Activated CD8-positive, alpha-beta memory T cell treated with anti-CD3 and anti-CD28 coated beads for 36 hours (primary cell): ENCODE data around the gene NFIB. TPM values are rescaled to one million over a fixed set of nuclear protein-coding genes. Genes with fewer than 3 reads are reported as not detected.

ENCODE experiments used
- CTCF ChIA-PET: fragments of 350-600 bp; sonication (Branson Sonifier 250); formaldehyde crosslinking; loops from one replicate; lab custom pipeline; 2021; ENCODE audit warnings: antibody characterized with exemption; lab: Charles Lee
- POLR2A ChIA-PET: fragments of 350-600 bp; sonication (Branson Sonifier 250); formaldehyde crosslinking; loops from one replicate; lab custom pipeline; 2021; ENCODE audit warnings: antibody characterized with exemption; lab: Charles Lee
- total RNA-seq, 2 experiments: library from RNA; stranded (reverse); gene quantifications; one replicate each; pipeline ENCODE4 v1.2.3, GENCODE V29; 2021

Gene NFIB
- total RNA-seq, 2 experiments from 2014 or later: not detected

DNA sequence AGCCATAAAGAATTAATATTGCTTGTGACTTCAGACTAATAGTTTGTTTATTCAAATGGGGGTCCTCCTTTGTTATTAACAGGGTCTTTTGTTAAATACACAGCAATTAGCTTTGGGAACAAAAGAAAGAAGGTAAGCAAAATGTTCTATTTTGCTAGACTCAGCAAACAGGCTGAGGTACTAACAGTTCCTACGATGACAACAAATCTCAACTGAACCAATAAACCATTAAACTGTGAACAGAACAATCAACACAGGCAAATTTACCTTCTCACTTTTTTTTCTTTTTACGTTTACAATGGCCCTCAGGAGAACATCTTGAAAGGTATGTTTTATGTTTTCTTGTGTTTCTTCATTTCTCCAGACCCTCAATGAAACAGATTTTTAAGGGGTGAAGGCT lies 207.2 kb downstream of the NFIB start:
- POLR2A ChIA-PET: no interaction called here
- CTCF ChIA-PET: no interaction called here

- ChIA-PET CTCF (no interaction called here), POLR2A (no interaction called here)
Observed at GRCh38 chr9:14104496-14104895, 209.4 kb downstream of the NFIB start.

GRCh38 chr9:14103115-14103514 lies 210.8 kb downstream of the NFIB start:
- ChIA-PET POLR2A (no interaction called here), CTCF (interaction anchor here (0.7 kb wide), 1 partner anchor 738 kb away, joined by 3 read pairs; no protein-coding TSS in a partner anchor)

DNA sequence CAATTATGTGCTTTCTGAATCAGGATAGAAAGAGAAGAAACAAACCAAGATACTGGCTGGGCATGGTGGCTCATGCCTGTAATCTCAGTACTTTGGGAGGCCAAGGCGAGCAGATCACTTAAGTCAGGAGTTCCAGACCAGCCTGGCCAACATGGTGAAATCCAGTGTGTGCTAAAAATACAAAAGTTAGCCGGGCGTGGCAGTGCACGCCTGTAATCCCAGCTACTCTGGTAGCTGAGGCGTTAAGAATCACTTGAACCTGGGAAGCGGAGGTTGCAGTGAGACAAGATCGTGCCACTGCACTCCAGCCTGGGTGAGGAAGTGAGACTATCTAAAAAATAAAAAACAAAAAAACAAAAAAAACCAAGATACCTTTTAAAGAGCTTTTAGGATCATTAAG lies 214.2 kb downstream of the NFIB start:
- ChIA-PET POLR2A (no interaction called here), CTCF (no interaction called here)

- CTCF ChIA-PET: interaction anchor here (0.5 kb wide), 1 partner anchor 49 kb away, joined by 3 read pairs; no protein-coding TSS in a partner anchor
- POLR2A ChIA-PET: no interaction called here
Observed at GRCh38 chr9:14098486-14099180, 215.3 kb downstream of the NFIB start.

DNA sequence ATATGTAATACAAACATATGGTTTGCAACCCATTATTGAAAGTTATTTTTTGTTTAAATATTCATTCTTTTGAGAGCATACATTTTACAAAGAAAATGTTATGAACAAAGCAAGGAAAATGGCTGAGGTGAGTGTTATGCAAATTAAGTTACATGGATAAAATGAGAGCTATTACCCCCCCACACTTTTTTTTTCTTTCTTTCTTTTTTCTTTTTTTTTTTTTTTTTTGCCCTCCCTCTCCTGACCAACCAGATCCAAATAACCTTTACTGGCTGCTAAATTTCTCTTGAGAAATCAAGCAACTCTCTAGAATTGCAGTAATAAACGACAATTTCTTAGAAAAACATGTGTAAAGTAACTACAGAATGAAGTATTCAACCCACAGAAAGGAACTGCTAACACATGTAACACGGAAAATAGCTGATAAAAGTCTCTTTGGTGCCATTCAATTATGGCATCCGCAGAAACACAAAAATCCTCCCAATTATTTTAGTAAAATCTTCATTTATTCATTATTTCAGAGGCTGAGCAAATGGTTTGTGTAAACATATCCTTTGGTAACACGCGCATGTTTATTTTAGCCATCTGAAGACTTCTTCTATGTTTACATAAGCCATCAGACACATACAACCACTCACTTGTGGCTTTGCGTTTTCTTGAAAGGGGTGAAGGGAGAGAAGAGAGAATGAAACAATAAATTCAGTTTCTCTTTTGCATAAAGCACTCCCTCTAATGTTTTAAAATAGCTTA lies 216.1 kb downstream of the NFIB start:
- CTCF ChIA-PET: no interaction called here
- POLR2A ChIA-PET: no interaction called here

DNA sequence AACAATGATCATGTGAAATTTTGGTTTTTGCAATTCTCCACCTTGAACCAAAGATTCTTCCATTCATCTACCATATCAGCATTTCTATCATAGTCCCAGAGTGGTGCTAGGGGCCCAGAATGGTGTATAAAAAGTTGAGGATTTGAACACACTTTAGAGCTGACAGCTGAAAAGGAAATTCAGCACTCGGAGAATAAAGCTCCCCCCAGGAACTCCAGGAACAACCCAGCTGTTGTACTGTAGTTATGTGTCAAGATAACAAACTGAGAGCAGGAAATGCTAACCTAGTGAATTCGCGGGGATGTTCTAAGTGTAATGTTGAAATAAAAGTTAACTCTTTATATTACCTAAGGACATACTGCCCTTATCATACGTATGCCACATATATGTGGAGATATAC lies 216.7 kb downstream of the NFIB start:
- POLR2A ChIA-PET: no interaction called here
- CTCF ChIA-PET: no interaction called here

DNA sequence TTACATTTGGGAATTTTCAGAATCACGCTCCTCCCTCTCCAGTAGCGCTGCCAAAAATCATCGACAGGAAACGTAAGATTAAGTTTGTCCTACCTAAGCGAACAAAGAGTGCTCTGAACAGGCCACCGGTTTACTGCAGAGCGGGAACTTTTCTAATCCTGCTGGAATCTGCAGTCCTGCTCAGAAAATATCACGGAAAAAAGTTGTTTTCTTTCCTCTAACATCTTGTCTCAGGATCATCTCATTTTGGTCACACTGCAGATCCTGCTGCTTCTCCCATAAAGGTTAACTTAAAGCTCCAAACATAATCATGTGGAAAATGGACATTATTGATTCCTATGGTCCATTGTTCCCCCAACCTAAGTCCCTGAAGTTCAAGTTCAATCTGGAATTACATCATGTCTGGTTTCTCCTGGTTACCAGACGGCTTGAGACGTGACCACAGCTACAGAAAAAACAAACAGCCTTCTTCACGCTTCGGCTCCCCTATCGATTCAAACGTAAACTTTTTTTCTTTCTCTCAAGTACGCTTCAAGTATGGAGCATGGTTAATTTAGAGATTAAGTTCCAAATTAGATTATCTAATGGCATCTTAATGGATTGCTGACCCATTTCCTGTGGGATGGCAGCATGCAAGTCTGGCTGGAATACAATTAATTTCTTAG lies 217.6 kb downstream of the NFIB start:
- CTCF ChIA-PET: no interaction called here
- POLR2A ChIA-PET: no interaction called here

GRCh38 chr9:14095277-14095676 lies 218.7 kb downstream of the NFIB start:
- ChIA-PET POLR2A (no interaction called here), CTCF (no interaction called here)

DNA sequence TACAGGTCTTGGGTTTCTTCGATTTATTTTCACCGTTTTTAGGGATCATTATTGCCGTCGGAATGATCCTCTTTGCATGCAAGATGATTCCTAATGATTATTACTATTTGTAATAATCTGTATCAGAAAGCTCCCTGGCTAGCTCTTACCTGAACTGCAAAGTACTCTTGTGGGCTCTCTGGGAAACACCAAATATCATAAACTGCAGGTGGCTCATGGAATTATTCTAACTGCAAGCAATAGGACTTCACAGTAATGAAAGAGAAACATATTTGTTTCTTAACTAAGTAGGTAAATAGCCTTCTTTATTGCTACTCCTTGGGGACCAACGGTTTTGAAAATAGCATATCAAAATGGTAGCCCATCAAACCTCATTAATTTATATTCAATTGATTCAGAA lies 219.4 kb downstream of the NFIB start:
- POLR2A ChIA-PET: no interaction called here
- CTCF ChIA-PET: no interaction called here

GRCh38 chr9:14092344-14092743 lies 221.6 kb downstream of the NFIB start:
- ChIA-PET POLR2A (no interaction called here), CTCF (no interaction called here)

DNA sequence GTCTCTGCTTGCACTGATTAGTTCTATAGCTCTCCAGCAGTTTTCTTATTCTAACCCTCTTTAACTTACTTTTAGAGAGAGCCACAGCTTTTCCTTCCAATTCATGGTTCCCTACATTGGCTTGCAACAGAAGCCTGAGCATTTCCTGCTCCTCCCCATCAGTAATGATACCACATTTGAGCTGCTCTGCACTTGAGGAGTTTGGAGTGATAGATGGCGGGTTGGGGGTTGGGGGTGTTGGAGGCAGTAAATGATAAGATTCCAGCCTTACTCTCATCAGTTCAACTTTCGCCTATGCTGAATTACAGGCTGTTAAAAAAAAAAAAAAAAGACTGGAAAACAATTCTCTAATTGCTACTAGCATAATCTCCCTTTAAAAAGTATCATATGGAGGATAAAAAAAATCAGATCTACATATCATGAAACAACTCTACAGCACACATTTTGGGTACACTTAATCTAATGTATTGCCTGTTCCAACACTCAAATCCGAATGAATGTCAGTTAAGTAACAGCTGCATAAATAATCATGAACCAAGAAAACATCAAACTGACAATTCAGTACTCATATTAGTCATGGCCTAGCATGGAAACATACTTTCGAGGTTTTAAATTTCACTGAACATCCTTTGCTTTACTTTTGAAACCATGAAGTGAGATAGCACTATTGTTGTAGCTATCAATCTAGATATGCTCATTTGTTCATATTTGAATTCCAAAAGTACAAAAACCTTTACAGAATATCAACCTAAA lies 224.7 kb downstream of the NFIB start:
- ChIA-PET CTCF (interaction anchor here (0.7 kb wide), 1 partner anchor 67 kb away, joined by 4 read pairs; no protein-coding TSS in a partner anchor), POLR2A (no interaction called here)

DNA sequence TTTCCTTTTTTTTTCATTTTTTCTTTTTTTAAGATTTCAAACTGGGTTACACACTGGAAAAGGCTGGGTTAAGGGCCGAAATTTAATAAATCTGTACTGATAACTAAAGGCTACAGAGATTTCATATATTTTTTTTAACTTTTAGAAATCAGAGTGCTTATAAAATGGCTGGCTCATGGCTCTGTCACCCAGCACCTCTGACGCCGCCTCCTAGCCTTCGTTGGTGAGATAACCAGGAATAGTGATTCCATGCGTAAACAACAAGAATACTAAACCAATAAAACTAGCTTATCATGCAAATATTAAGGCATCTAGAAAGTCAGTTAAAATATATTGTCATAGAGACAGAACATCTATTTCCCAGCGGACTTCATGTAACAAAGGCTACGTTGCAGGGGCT lies 226.4 kb downstream of the NFIB start:
- CTCF ChIA-PET: no interaction called here
- POLR2A ChIA-PET: no interaction called here

GRCh38 chr9:14086495-14086894 lies 227.4 kb downstream of the NFIB start:
- ChIA-PET CTCF (no interaction called here), POLR2A (no interaction called here)

DNA sequence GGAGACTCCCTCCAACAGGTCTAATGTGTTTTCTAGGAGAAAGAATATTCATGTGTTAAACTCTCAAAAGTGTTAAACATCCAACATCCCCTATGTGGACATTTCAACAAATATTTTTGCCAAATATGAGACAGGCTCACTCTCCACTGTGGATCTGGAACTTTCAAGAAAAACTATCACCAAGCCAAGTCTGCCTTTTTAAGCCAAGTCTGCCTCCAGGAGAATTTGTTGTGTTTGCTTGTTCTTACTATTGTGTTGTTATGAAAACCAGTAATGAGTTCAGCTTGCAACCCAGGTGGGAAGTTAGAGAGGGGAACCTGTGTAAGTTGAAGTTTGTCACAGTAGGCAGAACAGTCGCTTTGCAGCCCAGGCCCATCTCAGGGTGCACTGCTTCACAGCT lies 228.1 kb downstream of the NFIB start:
- POLR2A ChIA-PET: no interaction called here
- CTCF ChIA-PET: no interaction called here

DNA sequence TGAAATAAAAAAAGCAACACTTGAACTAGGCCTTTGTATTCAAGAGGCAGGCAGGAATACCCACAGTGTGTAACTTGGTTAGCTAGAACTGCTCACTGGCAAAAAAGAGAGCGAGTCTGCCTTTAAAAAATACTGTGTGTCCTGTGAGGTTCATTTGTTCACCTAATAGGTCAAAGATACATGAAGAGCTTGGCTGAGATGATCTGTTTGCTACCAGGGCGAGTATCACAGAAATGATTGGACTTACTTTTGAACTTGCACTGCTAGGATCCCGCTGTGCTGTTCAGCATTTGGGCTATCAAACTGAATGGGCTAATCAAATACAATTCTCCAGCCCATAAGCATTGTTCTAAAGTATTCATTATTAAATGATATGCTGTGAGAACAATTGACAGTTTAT lies 229.1 kb downstream of the NFIB start:
- ChIA-PET POLR2A (no interaction called here), CTCF (no interaction called here)

- ChIA-PET CTCF (no interaction called here), POLR2A (no interaction called here)
Observed at GRCh38 chr9:14083366-14083765, 230.6 kb downstream of the NFIB start.

- ChIA-PET CTCF (no interaction called here), POLR2A (no interaction called here)
Observed at GRCh38 chr9:14082732-14083131, 231.2 kb downstream of the NFIB start.

- ChIA-PET POLR2A (no interaction called here), CTCF (no interaction called here)
Observed at GRCh38 chr9:14081745-14082144, 232.2 kb downstream of the NFIB start.
